ENCODE results near the gene SLC6A18. TPM values are rescaled to one million over a fixed set of nuclear protein-coding genes. Genes with fewer than 3 reads are reported as not detected.

Gene SLC6A18
- total and polyA plus RNA-seq, 9 of the 15 experiments (the other 6 are each of a cell fraction or from before 2014, with no cell fraction given) = not detected

DNA sequence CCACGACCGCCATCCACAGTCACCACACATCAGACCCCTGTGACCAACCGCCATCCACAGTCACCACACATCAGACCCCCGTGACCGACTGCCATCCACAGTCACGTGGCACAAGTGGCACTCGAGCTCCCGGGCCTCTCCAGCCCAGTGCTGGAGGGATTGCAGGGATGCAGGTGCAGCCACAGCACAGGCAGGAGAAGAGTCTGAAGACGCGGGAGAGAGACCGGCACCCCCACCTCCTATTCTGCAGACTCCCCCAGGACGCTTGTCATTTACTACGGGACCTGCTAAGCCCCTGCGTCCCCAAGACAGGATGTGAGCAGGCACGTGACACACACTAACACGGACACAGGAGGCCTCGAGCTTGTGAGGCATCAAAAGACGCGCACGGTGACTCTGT, 48.6 kb downstream of the SLC6A18 start:
- H3K4me3 ChIP-seq = no peak overlapping the region
- H3K27ac ChIP-seq (ENCODE audit: extremely low read depth, low read depth, low read length) = no peak overlapping the region
- peaks cover 13 to 49% of the 10 kb centered on the region in 2 experiments for H3K27me3 ChIP-seq (ENCODE audit: control insufficient read depth in 2 of 2, insufficient read depth in 2 of 2, low read length in 2 of 2)
- no peak for FAIRE-seq
- DNase-seq (ENCODE audit: extremely low read depth in 1 of 4, low spot score in 3 of 4) = no peak
- no peak overlapping the region for H3K9ac ChIP-seq (ENCODE audit: insufficient read depth in 1 of 2, low read depth in 2 of 2, low read length in 2 of 2)
- ChIA-PET CTCF (ENCODE audit: low intra/inter-chr PET ratio) (no interaction called here), POLR2A (no interaction called here)
- in situ Hi-C loops (cut with MboI) (no loop called here), intact Hi-C loops (cut with micrococcal nuclease) (no loop called here)
- no TSS peak for BruUV-seq (replicated peaks)
- no peak for ATAC-seq
- WGBS (ENCODE audit: insufficient coverage, low coverage, missing lambda C conversion rate) = 48% methylated on average over 17 of the region's 20 CpGs
- no peaks in the 10 kb centered on the region for H3K9me1 ChIP-seq (ENCODE audit: control insufficient read depth, insufficient read depth, low read length)
- peaks cover 0 to 30% of the 10 kb centered on the region in 2 experiments; a peak in 1 of 5 replicates for H3K4me1 ChIP-seq (replicated peaks in 1 of 2; ENCODE audit: control insufficient read depth in 2 of 2, insufficient read depth in 2 of 2, low read length in 2 of 2)
- no peaks in the 10 kb centered on the region for H3K36me3 ChIP-seq (ENCODE audit: control insufficient read depth, insufficient read depth, low read length)
- no peak overlapping the region for H3K4me2 ChIP-seq (ENCODE audit: insufficient read depth, low read length)
- H4K20me1 ChIP-seq (replicated peaks; ENCODE audit: control insufficient read depth, insufficient read depth, low read length) = peaks cover 5% of the 10 kb centered on the region; the same call in 1 of the 2 replicates
- no peak overlapping the region for H2AFZ ChIP-seq (ENCODE audit: low read depth, low read length)
- H3K9me3 ChIP-seq (replicated peaks; ENCODE audit: control insufficient read depth, insufficient read depth, low read depth, low read length) = no peaks in the 10 kb centered on the region
- no peak for TF ChIP-seq BRCA1 (IDR thresholded peaks at IDR 0.05)
- no peak for TF ChIP-seq BRCA1 (CRISPR knock-in tag; IDR thresholded peaks at IDR 0.05)
- TF ChIP-seq, protein P1, sequence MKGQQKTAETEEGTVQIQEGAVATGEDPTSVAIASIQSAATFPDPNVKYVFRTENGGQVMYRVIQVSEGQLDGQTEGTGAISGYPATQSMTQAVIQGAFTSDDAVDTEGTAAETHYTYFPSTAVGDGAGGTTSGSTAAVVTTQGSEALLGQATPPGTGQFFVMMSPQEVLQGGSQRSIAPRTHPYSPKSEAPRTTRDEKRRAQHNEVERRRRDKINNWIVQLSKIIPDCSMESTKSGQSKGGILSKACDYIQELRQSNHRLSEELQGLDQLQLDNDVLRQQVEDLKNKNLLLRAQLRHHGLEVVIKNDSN (CRISPR knock-in tag; IDR thresholded peaks at IDR 0.05) = 0 out of 2 replicates have a peak, but pooled peaks have one; percentile 13
- H3K79me2 ChIP-seq (ENCODE audit: control insufficient read depth, insufficient read depth, low read length) = no peaks in the 10 kb centered on the region

DNA sequence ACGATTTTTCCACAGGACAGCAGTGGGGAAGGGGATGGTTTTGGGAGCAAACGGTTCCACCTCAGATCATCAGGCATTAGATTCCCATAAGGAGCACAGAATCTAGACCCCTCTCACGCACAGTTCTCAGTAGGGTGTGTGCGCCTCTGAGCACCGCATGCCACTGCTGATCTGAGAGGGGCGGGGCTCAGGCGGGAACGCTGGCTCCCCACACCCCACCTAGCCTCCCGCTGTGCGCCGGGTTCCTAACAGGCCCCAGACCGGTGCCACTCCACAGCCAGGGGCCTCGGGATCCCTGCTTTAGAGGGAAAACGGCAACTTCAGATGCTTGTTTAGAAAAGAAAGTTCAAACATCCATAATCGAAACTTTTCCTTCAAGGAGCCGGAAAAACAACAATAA, 49.3 kb downstream of the SLC6A18 start:
- no peak overlapping the region for H3K4me2 ChIP-seq (ENCODE audit: insufficient read depth, low read length)
- ChIA-PET CTCF (ENCODE audit: low intra/inter-chr PET ratio) (no interaction called here), POLR2A (no interaction called here)
- peaks cover 5% of the 10 kb centered on the region; the same call in 1 of the 2 replicates for H4K20me1 ChIP-seq (replicated peaks; ENCODE audit: control insufficient read depth, insufficient read depth, low read length)
- peaks cover 0 to 37% of the 10 kb centered on the region in 2 experiments; a peak in 1 of 5 replicates for H3K4me1 ChIP-seq (replicated peaks in 1 of 2; ENCODE audit: control insufficient read depth in 2 of 2, insufficient read depth in 2 of 2, low read length in 2 of 2)
- no peaks in the 10 kb centered on the region for H3K36me3 ChIP-seq (ENCODE audit: control insufficient read depth, insufficient read depth, low read length)
- TF ChIP-seq MAFG (tag; conservative IDR thresholded peaks at IDR 0.05) = no peak
- TF ChIP-seq, protein P2, sequence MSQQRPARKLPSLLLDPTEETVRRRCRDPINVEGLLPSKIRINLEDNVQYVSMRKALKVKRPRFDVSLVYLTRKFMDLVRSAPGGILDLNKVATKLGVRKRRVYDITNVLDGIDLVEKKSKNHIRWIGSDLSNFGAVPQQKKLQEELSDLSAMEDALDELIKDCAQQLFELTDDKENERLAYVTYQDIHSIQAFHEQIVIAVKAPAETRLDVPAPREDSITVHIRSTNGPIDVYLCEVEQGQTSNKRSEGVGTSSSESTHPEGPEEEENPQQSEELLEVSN (IDR thresholded peaks at IDR 0.05; ENCODE audit: borderline replicate concordance in 1 of 2, extremely low read depth in 1 of 2, insufficient read depth in 1 of 2, insufficient read length in 1 of 2, low read depth in 1 of 2, low read length in 1 of 2, poor library complexity in 1 of 2, severe bottlenecking in 1 of 2) = peak in 1 of 2 experiments; percentile 36
- H3K27me3 ChIP-seq (ENCODE audit: control insufficient read depth in 2 of 2, insufficient read depth in 2 of 2, low read length in 2 of 2) = peaks cover 10 to 49% of the 10 kb centered on the region in 2 experiments
- FAIRE-seq (no peak), DNase-seq (ENCODE audit: extremely low read depth in 1 of 4, low spot score in 3 of 4) (peak in 2 of 4 experiments; percentile 53 to 61), ATAC-seq (no peak)
- no peak overlapping the region for H2AFZ ChIP-seq (ENCODE audit: low read depth, low read length)
- WGBS (ENCODE audit: insufficient coverage, low coverage, missing lambda C conversion rate) = 31% methylated on average over 16 of the region's 16 CpGs
- intact Hi-C loops (cut with micrococcal nuclease) = no loop called here
- H3K27ac ChIP-seq (ENCODE audit: extremely low read depth, low read depth, low read length) = no peak overlapping the region
- BruUV-seq (replicated peaks) = no TSS peak
- no peaks in the 10 kb centered on the region for H3K9me3 ChIP-seq (replicated peaks; ENCODE audit: control insufficient read depth, insufficient read depth, low read depth, low read length)
- in situ Hi-C loops (cut with MboI) = no loop called here
- no peak overlapping the region for H3K9ac ChIP-seq (ENCODE audit: insufficient read depth in 1 of 2, low read depth in 2 of 2, low read length in 2 of 2)
- H3K79me2 ChIP-seq (ENCODE audit: control insufficient read depth, insufficient read depth, low read length) = no peaks in the 10 kb centered on the region
- H3K9me1 ChIP-seq (ENCODE audit: control insufficient read depth, insufficient read depth, low read length) = no peaks in the 10 kb centered on the region
- H3K4me3 ChIP-seq = no peak overlapping the region

Data from K562 (cell line).